ENCODE data around the gene IPCEF1.

Gene IPCEF1

DNA sequence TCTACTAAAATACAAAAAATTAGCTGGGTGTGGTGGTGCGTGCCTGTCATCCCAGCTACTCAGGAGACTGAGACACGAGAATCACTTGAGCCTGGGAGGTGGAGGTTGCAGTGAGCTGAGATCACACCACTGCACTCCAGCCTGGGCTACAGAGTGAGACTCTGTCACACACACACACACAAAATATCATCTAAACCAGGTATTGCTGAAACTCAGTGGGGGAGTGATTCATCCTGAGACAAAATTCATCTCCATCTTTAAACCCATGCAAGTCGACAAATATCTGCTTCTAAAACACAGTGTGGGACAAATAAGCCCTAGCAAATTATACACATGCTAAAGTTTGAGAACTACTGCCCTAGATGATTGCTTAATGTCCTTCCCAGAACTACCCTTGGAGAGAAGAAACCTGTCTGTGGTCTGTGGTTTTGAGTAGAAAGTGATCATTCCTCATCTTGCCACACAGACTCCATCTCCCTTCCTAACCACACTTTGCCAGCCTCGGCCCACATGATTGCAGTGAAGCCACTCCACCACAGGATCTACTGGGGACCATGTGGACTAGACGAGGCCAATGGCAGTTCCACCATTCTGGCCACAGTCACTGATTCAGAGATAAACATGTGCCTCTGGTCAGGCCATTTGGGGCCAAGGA, 187.3 kb downstream of the IPCEF1 start:
- Histone ChIP-seq H3K4me3 (ENCODE audit: low read depth in 1 of 2, low read length in 2 of 2) (no peak overlapping the region), H3K4me1 (ENCODE audit: control insufficient read depth in 1 of 2, insufficient read depth in 2 of 2, low read length in 2 of 2) (peaks cover 0 to 3% of the 10 kb centered on the region in 2 donors), H3K9me3 (ENCODE audit: control insufficient read depth in 1 of 2, low read length in 2 of 2) (peaks cover 0 to 5% of the 10 kb centered on the region in 2 donors), H3K36me3 (ENCODE audit: control insufficient read depth in 1 of 2, insufficient read depth in 2 of 2, low read length in 2 of 2) (no peaks in the 10 kb centered on the region), H3K27me3 (ENCODE audit: low read depth, low read length) (no peaks in the 10 kb centered on the region), H3K27ac (ENCODE audit: low read length) (no peak overlapping the region)

DNA sequence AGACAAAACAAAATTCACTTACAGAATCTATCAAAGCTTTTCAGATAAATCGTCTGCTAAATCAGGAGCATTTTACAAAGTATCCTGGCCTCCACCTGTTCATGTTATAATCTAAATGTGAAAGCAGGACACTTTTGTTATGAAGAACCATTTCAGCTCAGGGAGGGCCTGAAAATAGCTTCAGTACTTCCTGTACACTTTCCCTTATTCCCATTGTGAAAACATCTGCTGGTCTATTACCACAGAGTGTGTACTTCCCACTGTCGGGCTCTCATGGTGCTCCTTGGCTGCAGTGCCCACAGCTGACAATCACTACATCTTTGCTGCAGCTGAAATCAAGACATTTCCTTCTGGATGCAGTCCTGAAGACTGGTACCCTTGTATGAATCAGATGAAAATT, 189.5 kb downstream of the IPCEF1 start:
- Histone ChIP-seq H3K27ac (ENCODE audit: low read length) (no peak overlapping the region), H3K4me1 (ENCODE audit: control insufficient read depth in 1 of 2, insufficient read depth in 2 of 2, low read length in 2 of 2) (peaks cover 0 to 3% of the 10 kb centered on the region in 2 donors)

DNA sequence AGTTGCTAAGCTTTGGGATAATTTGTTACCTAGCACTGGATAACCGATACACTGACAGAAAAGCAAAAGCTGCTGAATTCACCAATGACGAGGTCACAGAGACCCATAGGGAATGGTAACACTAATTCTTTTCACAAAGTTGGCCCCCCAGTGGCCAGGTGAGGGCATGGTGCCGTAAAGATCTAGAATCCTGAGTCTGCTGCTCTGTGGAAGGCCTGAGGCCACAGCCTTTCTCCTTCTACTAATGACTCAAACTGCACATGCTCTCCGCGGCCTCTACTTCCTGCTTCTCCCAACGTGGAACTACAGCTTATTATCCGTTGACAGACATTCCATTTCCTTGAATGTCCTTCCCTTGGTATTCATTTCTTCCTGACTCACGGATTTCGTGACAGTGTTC, 190.5 kb downstream of the IPCEF1 start:
- peaks cover 0 to 5% of the 10 kb centered on the region in 2 donors for H3K9me3 ChIP-seq (ENCODE audit: control insufficient read depth in 1 of 2, low read length in 2 of 2)
- H3K27ac ChIP-seq (ENCODE audit: low read length): no peak overlapping the region
- no peak overlapping the region for H3K4me3 ChIP-seq (ENCODE audit: low read depth in 1 of 2, low read length in 2 of 2)
- no peaks in the 10 kb centered on the region for H3K27me3 ChIP-seq (ENCODE audit: low read depth, low read length)
- no peaks in the 10 kb centered on the region for H3K36me3 ChIP-seq (ENCODE audit: control insufficient read depth in 1 of 2, insufficient read depth in 2 of 2, low read length in 2 of 2)
- peaks cover 0 to 3% of the 10 kb centered on the region in 2 donors for H3K4me1 ChIP-seq (ENCODE audit: control insufficient read depth in 1 of 2, insufficient read depth in 2 of 2, low read length in 2 of 2)

More for the DNA sequence above, 189.5 kb downstream of the IPCEF1 start:
- Histone ChIP-seq H3K9me3 (ENCODE audit: control insufficient read depth in 1 of 2, low read length in 2 of 2) (peaks cover 0 to 5% of the 10 kb centered on the region in 2 donors), H3K27me3 (ENCODE audit: low read depth, low read length) (no peaks in the 10 kb centered on the region), H3K4me3 (ENCODE audit: low read depth in 1 of 2, low read length in 2 of 2) (no peak overlapping the region), H3K36me3 (ENCODE audit: control insufficient read depth in 1 of 2, insufficient read depth in 2 of 2, low read length in 2 of 2) (no peaks in the 10 kb centered on the region)

DNA sequence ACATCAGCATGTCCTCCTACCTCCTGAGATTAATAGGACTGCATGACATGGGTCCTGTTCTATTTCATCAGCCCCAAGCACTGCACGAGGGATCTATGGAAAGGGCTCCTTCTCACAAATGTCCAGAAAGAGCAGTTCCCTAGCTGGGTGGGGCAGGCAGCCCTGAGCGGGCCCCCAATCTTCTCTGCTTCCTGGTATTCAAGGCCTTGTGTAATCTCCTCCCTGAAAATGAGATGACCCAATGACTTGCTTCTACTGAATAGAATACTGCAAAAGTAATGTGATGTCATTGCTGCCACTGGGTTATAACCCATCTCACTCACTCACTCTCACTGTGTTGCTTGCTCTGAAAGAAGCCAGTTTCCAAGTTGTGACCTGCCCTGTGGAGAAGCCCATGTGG, 191.1 kb downstream of the IPCEF1 start:
- Histone ChIP-seq H3K4me3 (ENCODE audit: low read depth in 1 of 2, low read length in 2 of 2) (no peak overlapping the region), H3K4me1 (ENCODE audit: control insufficient read depth in 1 of 2, insufficient read depth in 2 of 2, low read length in 2 of 2) (peaks cover 0 to 3% of the 10 kb centered on the region in 2 donors), H3K9me3 (ENCODE audit: control insufficient read depth in 1 of 2, low read length in 2 of 2) (peaks cover 0 to 5% of the 10 kb centered on the region in 2 donors), H3K27ac (ENCODE audit: low read length) (no peak overlapping the region), H3K36me3 (ENCODE audit: control insufficient read depth in 1 of 2, insufficient read depth in 2 of 2, low read length in 2 of 2) (no peaks in the 10 kb centered on the region), H3K27me3 (ENCODE audit: low read depth, low read length) (no peaks in the 10 kb centered on the region)

DNA sequence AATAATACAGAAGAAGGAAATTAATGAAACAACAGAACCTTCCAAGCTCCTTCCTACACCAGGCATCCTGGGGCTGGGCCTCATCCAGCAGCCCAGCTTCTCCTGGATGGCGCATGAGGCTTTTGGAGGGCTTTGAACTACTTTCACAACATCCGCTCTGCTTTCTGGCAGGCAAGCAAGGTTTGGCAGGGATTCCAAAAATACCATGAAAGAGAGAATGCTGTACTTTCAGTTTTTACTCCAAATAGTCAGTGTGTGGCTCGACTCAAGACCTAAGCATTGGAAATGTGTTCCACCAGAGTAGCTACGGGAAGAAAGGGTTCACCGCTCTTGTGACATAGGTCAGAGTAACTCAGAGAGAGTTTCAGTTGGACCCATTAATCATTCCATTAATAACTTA, 192.2 kb downstream of the IPCEF1 start:
- no peak overlapping the region for H3K4me3 ChIP-seq (ENCODE audit: low read depth in 1 of 2, low read length in 2 of 2)
- no peaks in the 10 kb centered on the region for H3K36me3 ChIP-seq (ENCODE audit: control insufficient read depth in 1 of 2, insufficient read depth in 2 of 2, low read length in 2 of 2)
- peaks cover 0 to 3% of the 10 kb centered on the region in 2 donors for H3K4me1 ChIP-seq (ENCODE audit: control insufficient read depth in 1 of 2, insufficient read depth in 2 of 2, low read length in 2 of 2)
- peaks cover 0 to 5% of the 10 kb centered on the region in 2 donors for H3K9me3 ChIP-seq (ENCODE audit: control insufficient read depth in 1 of 2, low read length in 2 of 2)
- H3K27me3 ChIP-seq (ENCODE audit: low read depth, low read length): no peaks in the 10 kb centered on the region
- no peak overlapping the region for H3K27ac ChIP-seq (ENCODE audit: low read length)

DNA sequence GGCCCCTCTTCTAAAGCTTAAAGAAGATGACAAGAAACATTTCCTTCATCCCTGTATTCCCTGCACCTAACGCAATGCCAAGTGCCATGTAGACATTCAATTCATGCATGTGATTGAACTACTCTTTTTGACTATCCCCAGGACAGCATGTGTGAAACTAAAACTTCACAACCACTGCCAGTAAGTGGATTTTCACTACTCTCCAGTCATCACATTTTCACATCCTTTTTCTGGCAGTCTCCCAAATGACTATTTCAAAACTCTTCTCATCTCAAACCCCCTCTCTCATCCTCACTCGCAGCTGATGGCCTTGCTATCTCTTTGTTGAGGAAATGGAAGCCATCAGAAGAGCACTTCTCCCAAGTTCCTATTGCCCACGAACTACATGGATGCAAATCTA, 194.9 kb downstream of the IPCEF1 start:
- Histone ChIP-seq H3K9me3 (ENCODE audit: control insufficient read depth in 1 of 2, low read length in 2 of 2) (peaks cover 0 to 5% of the 10 kb centered on the region in 2 donors), H3K4me1 (ENCODE audit: control insufficient read depth in 1 of 2, insufficient read depth in 2 of 2, low read length in 2 of 2) (peaks cover 4 to 9% of the 10 kb centered on the region in 2 donors), H3K27me3 (ENCODE audit: low read depth, low read length) (no peaks in the 10 kb centered on the region), H3K27ac (ENCODE audit: low read length) (no peak overlapping the region), H3K4me3 (ENCODE audit: low read depth in 1 of 2, low read length in 2 of 2) (no peak overlapping the region), H3K36me3 (ENCODE audit: control insufficient read depth in 1 of 2, insufficient read depth in 2 of 2, low read length in 2 of 2) (no peaks in the 10 kb centered on the region)

DNA sequence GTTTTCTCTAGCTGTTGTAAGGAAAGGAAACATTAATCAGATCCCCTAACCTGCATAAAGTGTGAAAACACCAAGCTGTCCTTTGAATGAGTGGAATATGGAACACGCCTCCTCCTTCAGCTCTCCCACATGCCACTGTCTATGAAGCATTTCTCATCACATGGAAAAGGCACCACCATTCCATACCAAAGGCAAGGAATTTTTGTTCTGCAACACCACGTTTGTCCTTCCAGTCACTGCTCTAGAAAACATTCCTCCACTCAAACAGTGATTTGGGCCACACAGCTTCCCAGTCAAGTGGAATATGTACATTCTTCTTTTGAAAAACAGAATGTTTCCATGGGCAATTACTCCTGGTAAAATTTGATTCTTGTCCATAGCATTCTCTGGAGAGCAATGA, 197.5 kb downstream of the IPCEF1 start:
- no peaks in the 10 kb centered on the region for H3K36me3 ChIP-seq (ENCODE audit: control insufficient read depth in 1 of 2, insufficient read depth in 2 of 2, low read length in 2 of 2)
- peaks cover 6 to 12% of the 10 kb centered on the region in 2 donors for H3K4me1 ChIP-seq (ENCODE audit: control insufficient read depth in 1 of 2, insufficient read depth in 2 of 2, low read length in 2 of 2)
- no peaks in the 10 kb centered on the region for H3K9me3 ChIP-seq (ENCODE audit: control insufficient read depth in 1 of 2, low read length in 2 of 2)
- no peak overlapping the region for H3K27ac ChIP-seq (ENCODE audit: low read length)
- H3K27me3 ChIP-seq (ENCODE audit: low read depth, low read length): no peaks in the 10 kb centered on the region
- no peak overlapping the region for H3K4me3 ChIP-seq (ENCODE audit: low read depth in 1 of 2, low read length in 2 of 2)

DNA sequence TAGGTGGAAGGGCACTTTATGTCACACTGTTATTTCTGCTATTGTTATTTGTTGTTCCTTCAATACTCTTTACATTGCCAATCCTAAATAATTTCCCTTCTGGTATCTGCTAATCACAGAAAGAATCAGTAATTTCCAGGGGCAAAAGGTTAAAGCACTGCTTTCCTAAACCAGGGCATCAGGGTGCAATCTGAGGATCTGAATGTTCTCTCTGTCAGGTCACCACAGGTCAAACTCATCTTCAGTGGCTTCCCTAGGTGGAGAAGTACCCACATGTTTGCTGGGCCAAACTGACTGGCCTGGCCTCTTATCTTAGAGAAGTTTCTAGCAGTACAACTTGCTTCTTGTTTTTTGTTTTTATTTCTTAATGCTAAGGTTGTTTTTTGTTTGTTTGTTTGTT, 198.9 kb downstream of the IPCEF1 start:
- no peaks in the 10 kb centered on the region for H3K36me3 ChIP-seq (ENCODE audit: control insufficient read depth in 1 of 2, insufficient read depth in 2 of 2, low read length in 2 of 2)
- H3K27ac ChIP-seq (ENCODE audit: low read length): peak overlapping the region; percentile 45
- H3K27me3 ChIP-seq (ENCODE audit: low read depth, low read length): no peaks in the 10 kb centered on the region
- H3K4me1 ChIP-seq (ENCODE audit: control insufficient read depth in 1 of 2, insufficient read depth in 2 of 2, low read length in 2 of 2): peaks cover 6 to 12% of the 10 kb centered on the region in 2 donors
- H3K4me3 ChIP-seq (ENCODE audit: low read depth in 1 of 2, low read length in 2 of 2): peak overlapping the region; percentile 34 to 47
- no peaks in the 10 kb centered on the region for H3K9me3 ChIP-seq (ENCODE audit: control insufficient read depth in 1 of 2, low read length in 2 of 2)

DNA sequence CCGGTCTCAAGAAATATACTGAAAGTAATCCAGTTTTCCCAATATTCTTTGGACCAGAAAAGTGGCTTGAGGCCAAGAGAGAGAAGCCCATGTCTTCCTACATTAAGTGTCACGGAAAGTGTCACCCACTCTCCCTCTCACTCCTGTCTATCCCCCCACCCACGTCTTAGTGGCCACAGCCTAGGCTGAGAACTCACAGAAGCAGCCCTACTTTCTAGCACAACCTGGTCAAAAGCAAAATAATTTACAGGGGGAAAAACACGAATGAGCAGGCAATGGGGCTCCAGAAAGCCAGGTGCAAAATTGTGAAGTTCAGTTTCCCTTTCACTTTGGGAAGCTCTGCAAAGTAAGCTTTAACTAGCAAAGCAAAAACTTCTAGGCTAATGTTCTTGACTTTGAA, 199.5 kb downstream of the IPCEF1 start:
- no peaks in the 10 kb centered on the region for H3K9me3 ChIP-seq (ENCODE audit: control insufficient read depth in 1 of 2, low read length in 2 of 2)
- no peaks in the 10 kb centered on the region for H3K27me3 ChIP-seq (ENCODE audit: low read depth, low read length)
- peak overlapping the region; percentile 45 for H3K27ac ChIP-seq (ENCODE audit: low read length)
- H3K4me1 ChIP-seq (ENCODE audit: control insufficient read depth in 1 of 2, insufficient read depth in 2 of 2, low read length in 2 of 2): peaks cover 6 to 12% of the 10 kb centered on the region in 2 donors
- peak overlapping the region; percentile 34 to 47 for H3K4me3 ChIP-seq (ENCODE audit: low read depth in 1 of 2, low read length in 2 of 2)
- H3K36me3 ChIP-seq (ENCODE audit: control insufficient read depth in 1 of 2, insufficient read depth in 2 of 2, low read length in 2 of 2): no peaks in the 10 kb centered on the region

DNA sequence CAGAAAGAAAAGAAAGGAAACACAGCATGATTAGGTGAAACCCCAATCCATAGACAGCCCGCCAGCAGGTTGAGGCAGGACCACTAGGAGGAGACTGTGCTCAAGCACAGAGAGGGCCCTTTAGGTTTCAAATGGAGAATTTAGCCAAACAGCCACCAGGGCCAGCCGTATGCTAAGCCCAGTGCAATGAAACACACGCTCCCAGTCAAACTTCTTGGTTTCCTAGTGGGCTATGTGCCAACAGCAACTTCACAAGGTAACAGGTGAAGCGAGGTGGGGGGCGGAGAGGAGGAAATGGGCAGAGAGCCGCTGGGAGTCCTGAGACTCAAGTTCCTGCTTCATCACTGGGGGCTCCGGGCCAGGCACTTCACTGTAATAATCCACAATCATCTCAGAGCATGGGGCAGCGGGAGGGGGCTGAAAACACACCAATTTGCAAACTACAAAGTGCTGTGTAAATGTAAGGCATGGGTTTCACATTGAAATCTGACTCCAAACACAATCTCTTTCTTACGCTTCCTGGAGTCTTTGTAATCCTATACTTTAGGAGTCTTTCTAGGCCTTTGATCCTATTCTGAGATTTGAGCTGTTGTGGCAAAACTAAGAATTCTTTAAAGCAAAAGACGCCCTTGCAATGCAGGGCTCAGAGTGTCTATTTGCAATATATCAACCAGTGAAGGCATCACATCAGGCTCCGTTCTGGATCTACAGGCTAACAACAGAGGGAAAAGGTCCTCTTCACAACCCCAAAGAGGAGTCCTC, 200.3 kb downstream of the IPCEF1 start:
- Histone ChIP-seq H3K36me3 (ENCODE audit: control insufficient read depth in 1 of 2, insufficient read depth in 2 of 2, low read length in 2 of 2) (no peaks in the 10 kb centered on the region), H3K4me3 (ENCODE audit: low read depth in 1 of 2, low read length in 2 of 2) (peak overlapping the region; percentile 34 to 47), H3K4me1 (ENCODE audit: control insufficient read depth in 1 of 2, insufficient read depth in 2 of 2, low read length in 2 of 2) (peaks cover 6 to 12% of the 10 kb centered on the region in 2 donors), H3K9me3 (ENCODE audit: control insufficient read depth in 1 of 2, low read length in 2 of 2) (no peaks in the 10 kb centered on the region), H3K27me3 (ENCODE audit: low read depth, low read length) (no peaks in the 10 kb centered on the region), H3K27ac (ENCODE audit: low read length) (peak overlapping the region; percentile 45)

DNA sequence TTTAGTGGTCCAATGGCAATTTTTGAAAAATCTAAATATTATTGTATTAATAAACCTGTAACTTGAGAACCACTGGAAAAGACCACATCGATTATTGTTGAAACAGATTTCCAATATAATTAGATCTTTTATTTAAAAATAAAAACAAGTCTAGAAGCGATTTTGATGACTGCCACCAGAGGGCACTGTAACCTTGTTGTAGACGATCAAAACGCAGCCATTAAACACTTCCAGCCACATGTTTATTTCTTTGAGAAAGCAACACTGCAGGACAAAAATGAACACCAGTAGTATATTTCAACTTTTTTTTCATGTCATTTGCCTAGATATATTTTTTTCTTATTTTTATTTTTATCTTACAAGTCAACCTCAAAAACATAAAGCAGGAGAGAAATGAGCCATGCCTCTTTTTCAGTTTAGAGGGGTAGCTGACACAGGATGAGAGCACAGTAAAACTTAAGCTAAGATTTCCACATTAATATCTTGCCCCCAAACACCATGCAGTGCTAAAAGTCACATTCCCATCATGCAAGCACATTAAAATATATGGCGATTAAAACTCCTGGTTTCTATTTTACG, 202.1 kb downstream of the IPCEF1 start:
- Histone ChIP-seq H3K9me3 (ENCODE audit: control insufficient read depth in 1 of 2, low read length in 2 of 2) (no peaks in the 10 kb centered on the region), H3K4me1 (ENCODE audit: control insufficient read depth in 1 of 2, insufficient read depth in 2 of 2, low read length in 2 of 2) (peaks cover 6 to 12% of the 10 kb centered on the region in 2 donors), H3K4me3 (ENCODE audit: low read depth in 1 of 2, low read length in 2 of 2) (no peak overlapping the region), H3K27me3 (ENCODE audit: low read depth, low read length) (no peaks in the 10 kb centered on the region), H3K27ac (ENCODE audit: low read length) (no peak overlapping the region), H3K36me3 (ENCODE audit: control insufficient read depth in 1 of 2, insufficient read depth in 2 of 2, low read length in 2 of 2) (no peaks in the 10 kb centered on the region)

All from muscle layer of duodenum (tissue), 2 donors.